Tibial nerve (tissue), 3 donors: ENCODE results near the gene PPP1R14C.

Experiments used
- CTCF ChIP-seq, 5 experiments: fragments of 200-600 bp in 3 of 5; fragments of 450-650 bp in 2 of 5; sonication (generic) in 3 of 5; IDR thresholded peaks; one replicate each; pipeline ENCODE4 v1.5.1; 2016 to 2019; ENCODE audit warnings: antibody characterized with exemption in 5 of 5, mild to moderate bottlenecking in 3 of 5, moderate library complexity in 2 of 5
- POLR2A ChIP-seq, 2 donors: fragments of 450-650 bp; IDR thresholded peaks; one replicate each; pipeline ENCODE4 v1.6.1; 2017; ENCODE audit warnings: antibody characterized with exemption in 2 of 2, mild to moderate bottlenecking in 2 of 2, moderate library complexity in 2 of 2

GRCh38 chr6:150115769-150116168, 27.1 kb upstream of the PPP1R14C start:
- TF ChIP-seq CTCF (IDR thresholded peaks at IDR 0.05) (no peak), POLR2A (IDR thresholded peaks at IDR 0.05) (no peak)
